GM18909 (cell line): ENCODE data around the gene EVA1B.

ENCODE experiments used
- ATAC-seq: cut with Tn5 transposase; IDR thresholded peaks from one replicate; pipeline ENCODE4 v1.9.1; 2021; ENCODE audit warnings: mild to moderate bottlenecking; ENCODE audit not compliant: unreplicated experiment, poor library complexity

Gene EVA1B

DNA sequence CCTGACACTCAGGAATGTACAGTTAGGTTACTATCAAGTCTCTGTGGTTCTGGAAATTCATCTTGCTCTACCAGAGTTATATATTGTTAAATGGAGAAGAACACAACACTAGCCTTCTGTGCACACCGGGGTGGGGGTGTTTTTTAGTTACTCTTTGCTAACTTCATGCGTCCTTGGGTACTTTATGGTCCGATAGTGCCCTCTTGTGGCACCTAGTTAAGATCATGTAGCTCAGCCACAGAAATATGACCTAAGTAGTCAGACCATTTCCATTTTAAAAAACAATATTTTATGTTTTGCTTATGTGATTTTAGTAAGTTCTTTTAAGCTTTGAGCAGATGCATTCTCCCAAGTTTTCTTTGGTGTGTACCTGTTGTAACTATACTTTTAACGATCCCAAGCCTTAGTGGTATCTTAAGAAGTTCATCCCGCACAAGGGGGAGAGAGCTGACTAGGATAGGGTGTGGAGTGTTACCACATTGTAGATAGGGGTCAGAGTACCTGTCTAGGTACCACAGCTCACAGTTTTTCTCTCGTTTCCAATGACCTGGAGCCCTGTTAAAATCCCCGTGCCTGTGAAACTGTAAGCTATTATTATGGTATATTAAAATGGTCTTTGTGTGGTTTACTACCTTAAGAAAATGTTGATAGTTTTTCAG lies 37.9 kb downstream of the EVA1B start:
- no peak for ATAC-seq

- no peak for ATAC-seq
These were observed 38.9 kb downstream of the EVA1B start for GRCh38 chr1:36284517-36284916.

DNA sequence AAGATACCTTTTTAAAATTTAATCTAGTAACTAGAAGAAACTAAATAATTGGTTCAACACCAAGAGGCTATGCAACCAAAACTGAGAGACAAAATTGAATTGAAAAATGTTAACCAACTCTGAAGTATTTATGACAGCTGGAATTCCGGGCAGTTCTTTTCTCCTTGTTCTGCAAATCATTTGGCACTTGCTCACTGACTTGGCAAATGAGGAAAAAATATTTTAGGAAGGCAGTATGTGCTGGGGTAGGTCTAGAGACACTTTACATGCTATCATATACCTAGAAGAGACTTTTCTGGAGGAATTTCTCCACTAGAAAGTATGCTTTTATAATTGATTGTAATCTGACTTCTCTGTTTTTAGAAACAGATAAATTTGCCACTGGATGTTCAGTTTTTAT lies 39.4 kb downstream of the EVA1B start:
- ATAC-seq, result no peak

- no peak for ATAC-seq
These were observed 43.6 kb downstream of the EVA1B start for GRCh38 chr1:36279789-36280296.

GRCh38 chr1:36279110-36279788 lies 44.2 kb downstream of the EVA1B start:
- no peak for ATAC-seq

- ATAC-seq, result no peak
These were observed 46.8 kb downstream of the EVA1B start for GRCh38 chr1:36276688-36277087.

DNA sequence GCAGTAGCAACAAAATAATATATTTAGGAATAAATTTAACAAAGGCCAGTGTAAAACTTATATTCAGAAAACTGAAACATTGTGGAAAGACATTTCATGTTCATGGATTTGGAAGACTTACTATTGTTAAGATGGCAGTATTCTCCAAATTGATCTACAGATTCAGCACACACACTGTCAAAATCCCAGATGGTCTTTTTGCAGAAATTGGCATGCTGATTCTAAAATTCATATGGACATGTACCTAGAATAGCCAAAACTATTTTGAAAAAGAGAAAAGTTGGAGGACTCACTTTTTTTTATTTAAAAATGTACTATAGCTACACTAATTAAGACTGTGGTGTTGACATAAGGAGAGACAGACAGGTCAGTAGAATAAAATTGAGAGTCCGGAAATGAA lies 49.2 kb downstream of the EVA1B start:
- no peak for ATAC-seq

DNA sequence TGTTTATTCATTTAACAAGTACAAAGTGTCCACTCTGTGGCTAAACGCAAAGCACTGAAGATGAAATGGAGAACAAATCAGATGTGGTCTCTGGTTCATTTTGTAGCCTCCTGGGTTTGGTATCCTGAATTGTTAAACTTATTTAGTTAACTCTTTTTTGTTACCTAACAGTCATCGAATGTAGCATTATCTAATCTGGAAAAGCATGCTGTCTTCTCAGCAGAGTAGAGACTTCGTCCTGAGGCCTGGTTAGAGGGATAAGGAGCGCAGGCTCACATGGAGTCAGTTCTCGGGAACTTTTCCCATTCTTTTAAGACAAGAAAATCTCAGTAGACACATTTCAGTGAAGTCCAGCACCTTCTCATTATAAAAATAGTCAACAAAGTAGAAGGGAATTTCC lies 50.4 kb downstream of the EVA1B start:
- ATAC-seq, result no peak
